LNCAP (cell line): ENCODE data around the gene LMTK3.

Source experiments
- TF ChIP-seq, protein P1 (sequence below): fragments of 450-650 bp; IDR thresholded peaks from 2 replicates; pipeline ENCODE4 v1.5.1; 2017; ENCODE audit warnings: mild to moderate bottlenecking

LMTK3 gene, protein sequence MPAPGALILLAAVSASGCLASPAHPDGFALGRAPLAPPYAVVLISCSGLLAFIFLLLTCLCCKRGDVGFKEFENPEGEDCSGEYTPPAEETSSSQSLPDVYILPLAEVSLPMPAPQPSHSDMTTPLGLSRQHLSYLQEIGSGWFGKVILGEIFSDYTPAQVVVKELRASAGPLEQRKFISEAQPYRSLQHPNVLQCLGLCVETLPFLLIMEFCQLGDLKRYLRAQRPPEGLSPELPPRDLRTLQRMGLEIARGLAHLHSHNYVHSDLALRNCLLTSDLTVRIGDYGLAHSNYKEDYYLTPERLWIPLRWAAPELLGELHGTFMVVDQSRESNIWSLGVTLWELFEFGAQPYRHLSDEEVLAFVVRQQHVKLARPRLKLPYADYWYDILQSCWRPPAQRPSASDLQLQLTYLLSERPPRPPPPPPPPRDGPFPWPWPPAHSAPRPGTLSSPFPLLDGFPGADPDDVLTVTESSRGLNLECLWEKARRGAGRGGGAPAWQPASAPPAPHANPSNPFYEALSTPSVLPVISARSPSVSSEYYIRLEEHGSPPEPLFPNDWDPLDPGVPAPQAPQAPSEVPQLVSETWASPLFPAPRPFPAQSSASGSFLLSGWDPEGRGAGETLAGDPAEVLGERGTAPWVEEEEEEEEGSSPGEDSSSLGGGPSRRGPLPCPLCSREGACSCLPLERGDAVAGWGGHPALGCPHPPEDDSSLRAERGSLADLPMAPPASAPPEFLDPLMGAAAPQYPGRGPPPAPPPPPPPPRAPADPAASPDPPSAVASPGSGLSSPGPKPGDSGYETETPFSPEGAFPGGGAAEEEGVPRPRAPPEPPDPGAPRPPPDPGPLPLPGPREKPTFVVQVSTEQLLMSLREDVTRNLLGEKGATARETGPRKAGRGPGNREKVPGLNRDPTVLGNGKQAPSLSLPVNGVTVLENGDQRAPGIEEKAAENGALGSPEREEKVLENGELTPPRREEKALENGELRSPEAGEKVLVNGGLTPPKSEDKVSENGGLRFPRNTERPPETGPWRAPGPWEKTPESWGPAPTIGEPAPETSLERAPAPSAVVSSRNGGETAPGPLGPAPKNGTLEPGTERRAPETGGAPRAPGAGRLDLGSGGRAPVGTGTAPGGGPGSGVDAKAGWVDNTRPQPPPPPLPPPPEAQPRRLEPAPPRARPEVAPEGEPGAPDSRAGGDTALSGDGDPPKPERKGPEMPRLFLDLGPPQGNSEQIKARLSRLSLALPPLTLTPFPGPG (N-terminal part only)

DNA sequence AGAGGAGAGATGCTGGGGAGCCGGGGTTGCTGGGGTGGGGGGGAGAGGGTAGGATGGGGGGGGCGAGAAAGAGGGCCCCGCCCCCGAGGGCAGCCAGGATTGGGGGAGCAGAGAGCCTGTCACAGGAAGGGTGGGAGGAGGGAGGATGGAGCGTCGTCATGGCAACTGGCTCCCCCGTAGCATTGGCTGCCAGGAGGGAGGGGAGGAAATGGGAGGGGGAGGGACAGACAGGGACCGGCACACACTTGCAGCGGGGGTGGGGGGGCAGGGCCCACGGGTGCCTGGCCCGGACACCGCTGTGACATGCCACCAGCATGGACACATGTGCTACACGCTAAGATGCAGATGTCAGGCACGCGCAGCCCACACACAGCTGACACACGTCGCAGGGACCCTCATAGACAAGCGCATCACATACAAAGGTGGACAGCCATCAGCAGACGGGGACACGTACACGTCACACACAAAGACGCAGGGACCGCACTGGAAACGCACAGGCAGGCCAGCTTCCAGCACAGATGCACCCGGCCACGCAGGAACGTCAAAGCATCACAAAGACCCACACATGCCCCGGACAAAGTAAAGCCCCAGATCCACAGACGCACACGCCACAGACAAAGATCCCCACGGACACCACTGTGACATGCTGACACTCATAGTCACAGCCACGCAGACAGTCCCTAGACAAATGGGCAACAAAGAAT, at the start of gene LMTK3:
Gene LMTK3 (minus strand): TSS at position 36 of the 704 bp plus-strand sequence. CDS start 259 bp downstream, outside the sequence.
- TF ChIP-seq, protein P1, sequence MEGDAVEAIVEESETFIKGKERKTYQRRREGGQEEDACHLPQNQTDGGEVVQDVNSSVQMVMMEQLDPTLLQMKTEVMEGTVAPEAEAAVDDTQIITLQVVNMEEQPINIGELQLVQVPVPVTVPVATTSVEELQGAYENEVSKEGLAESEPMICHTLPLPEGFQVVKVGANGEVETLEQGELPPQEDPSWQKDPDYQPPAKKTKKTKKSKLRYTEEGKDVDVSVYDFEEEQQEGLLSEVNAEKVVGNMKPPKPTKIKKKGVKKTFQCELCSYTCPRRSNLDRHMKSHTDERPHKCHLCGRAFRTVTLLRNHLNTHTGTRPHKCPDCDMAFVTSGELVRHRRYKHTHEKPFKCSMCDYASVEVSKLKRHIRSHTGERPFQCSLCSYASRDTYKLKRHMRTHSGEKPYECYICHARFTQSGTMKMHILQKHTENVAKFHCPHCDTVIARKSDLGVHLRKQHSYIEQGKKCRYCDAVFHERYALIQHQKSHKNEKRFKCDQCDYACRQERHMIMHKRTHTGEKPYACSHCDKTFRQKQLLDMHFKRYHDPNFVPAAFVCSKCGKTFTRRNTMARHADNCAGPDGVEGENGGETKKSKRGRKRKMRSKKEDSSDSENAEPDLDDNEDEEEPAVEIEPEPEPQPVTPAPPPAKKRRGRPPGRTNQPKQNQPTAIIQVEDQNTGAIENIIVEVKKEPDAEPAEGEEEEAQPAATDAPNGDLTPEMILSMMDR = no peak

DNA sequence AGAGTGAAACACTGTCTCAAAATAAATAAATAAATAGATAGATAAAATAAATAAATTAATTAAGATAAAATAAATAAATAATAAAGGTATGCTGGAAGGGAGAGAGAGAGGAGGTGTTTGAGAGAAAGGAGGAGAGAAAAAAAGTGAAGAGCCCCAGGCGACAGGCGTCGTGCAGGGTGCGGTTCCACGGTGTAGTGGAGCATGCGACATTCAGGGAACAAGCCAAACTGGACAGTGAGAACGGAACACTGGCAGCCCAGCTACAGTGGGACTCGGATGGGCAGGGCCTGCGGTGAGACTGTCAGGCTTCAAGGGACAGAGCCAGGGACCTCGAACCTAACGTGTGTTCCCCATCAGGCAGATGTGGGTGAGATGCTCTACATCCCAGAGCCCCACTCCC, 49.8 kb upstream of the LMTK3 start:
- TF ChIP-seq, protein P1 = no peak

DNA sequence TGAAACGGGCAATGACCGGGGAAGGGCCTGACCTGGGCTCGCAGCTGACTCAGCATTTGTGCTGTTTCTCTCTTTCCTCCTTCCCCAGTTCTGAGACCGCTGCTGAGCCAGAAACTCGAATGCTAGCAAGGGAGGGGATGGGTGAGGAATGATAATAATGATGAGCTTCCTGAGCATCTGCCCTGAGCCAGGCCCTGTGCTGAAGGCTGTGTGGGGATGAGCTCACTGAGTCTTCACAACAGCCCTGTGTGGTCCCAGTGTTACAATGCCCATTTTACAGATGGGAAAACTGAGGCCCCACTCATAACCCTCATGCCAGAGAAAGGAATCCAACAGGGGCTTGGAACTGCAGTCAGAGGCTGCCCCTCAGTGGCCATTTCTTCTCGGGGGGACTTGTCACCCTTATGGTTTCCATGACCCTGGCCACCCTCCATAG, 48.5 kb upstream of the LMTK3 start:
- TF ChIP-seq, protein P1 = no peak

DNA sequence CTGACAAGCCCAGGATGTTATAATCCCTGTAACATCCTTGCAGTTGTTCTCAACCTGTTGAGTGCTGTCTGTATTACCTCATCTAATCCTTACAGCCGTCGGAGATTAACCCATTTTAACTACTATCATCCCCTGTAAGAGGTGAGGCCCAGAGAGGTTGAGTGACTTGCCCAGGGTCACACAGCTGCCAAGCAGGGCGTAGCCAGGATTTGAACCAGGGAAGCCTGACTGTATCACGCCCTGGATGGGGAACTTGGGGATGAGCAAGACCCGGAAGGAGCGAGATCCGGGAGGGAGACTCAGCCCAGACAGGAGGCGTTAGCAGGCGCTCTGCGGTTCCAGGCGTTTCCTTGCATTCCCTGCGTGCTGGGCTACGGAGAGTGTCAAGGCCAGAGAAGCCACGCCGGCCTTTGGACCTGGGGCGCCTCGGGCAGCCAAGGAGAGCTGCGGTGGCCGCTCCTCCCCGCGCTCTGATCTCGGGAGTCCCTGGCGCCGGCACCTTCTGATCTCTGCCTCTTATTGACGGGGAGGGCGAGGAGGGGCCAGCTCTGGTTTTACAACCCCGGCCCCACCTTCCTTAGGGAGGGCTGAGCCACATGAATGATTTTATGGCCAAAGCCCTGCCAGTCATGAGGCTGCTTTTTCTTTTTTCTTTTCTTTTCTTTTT, 46.5 kb upstream of the LMTK3 start:
- TF ChIP-seq, protein P1 = no peak

DNA sequence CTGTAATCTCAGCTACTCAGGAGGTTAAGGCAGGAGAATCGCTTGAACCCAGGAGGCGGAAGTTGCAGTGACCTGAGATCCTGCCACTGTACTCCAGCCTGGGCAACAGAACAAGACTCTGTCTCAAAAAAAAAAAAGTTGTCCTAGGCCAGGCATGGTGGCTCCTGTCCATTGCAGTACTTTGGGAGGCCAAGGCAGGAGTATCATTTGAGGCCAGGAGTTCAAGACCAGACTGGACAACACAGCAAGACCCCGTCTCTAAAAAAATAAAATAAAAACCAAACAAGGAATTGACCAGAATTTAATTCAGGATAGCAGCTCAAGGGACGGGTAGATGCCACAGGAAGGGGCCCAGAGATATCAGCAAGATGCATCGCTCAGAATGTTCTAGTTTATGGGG, 45.2 kb upstream of the LMTK3 start:
- TF ChIP-seq, protein P1 = no peak

DNA sequence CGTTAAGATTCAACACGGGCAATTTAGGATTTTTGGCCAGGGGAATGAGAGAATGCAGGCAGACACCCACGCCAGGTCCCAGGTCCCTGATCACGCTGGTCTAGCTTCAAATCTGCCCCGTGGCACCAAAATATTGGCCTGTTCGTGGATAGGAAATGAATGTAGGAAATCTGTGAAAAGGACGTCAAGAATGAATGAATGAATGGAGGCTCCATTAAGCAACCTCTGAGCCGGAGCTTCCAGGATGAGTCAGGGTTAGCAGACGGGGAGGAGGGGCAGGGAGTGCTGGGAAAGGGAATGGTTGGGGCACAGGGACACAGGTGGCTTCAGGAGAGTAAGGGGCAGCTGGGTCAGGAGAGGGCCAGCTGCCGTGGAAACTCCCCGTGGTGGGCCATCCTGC, 44.5 kb upstream of the LMTK3 start:
- TF ChIP-seq, protein P1 = no peak
